NCI-H128 (cell line): ENCODE data around the gene TMEM260.
"Not testable (repeated sequence)": the region's sequence is repeated elsewhere in the genome, so short reads cannot be mapped to it uniquely, and the experiment has no call there.

Experiments used
- DNase-seq: peaks from one replicate; lab custom pipeline; 2025; ENCODE audit not compliant: unreplicated experiment; lab: John Stamatoyannopoulos, UW

Gene TMEM260

DNA sequence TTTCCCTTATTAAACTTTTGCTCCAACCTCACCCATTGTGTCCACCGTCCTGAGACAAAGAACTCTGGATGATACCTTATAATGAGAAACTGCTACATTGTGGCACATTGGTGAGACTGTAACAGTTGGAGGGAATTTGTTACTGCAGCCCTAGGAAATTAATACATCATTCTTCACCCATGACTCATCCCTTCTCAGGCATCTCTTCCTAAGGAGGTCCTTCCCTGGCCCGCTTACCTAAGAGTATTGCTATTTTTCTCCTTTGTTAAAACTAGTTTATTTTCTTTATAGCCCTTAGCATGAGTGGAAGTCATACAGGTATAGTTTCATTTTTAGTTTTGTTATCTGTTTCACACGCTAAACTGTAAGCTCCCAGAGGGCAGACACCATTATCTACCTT, 87.1 kb downstream of the TMEM260 start:
- DNase-seq = no peak

DNA sequence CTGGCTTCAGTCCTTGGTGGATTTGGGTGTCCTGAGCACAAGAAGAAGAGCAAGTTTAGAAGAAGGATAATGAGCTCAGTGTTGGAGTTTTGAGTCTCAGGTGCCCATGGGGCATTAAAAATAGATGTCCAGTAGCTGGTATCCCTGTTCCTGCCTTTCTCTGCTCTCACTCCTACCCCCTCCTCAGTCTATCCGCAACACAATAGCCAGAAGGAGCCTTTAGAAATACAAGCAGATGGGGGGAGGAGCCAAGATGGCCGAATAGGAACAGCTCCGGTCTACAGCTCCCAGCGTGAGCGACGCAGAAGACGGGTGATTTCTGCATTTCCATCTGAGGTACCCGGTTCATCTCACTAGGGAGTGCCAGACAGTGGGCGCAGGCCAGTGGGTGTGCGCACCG, 87.7 kb downstream of the TMEM260 start:
- not testable (repeated sequence) for DNase-seq

DNA sequence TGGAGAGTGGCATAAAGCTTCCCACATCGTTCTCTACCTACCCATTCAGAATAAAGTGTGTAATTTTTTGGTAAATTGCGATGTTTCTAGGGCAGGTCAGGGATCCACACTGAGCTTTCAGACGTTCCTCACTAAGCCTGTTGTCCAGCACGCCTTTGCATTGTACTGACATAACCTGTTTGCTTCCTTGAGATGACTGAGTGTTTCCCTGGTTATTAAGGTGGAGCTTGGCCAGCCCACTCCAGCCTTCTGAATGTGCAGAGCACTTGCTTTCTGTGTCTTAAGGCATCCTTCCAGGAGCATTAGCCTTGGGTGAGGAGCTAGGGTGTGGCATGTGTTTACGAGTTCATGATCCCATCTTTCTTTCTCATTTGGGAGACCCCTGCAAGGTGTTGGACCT, 96.4 kb downstream of the TMEM260 start:
- no peak for DNase-seq

DNA sequence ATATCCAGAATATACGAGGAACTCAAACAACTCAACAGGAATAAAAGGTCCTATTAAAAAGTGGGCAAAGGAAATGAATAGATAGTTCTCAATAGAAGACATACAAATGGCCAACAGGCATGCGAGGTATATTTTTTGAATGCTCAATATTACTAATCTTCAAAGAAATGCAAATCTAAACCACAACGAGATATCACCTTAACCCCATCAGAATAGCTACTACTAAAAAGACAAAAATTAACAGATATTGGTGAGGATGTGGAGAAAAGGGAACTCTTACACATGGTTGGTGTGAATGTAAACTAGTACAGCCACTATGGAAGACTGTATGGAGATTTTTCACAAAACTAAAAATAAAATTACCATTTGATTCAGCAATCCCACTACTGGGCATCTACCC, 99.2 kb downstream of the TMEM260 start:
- no peak for DNase-seq

DNA sequence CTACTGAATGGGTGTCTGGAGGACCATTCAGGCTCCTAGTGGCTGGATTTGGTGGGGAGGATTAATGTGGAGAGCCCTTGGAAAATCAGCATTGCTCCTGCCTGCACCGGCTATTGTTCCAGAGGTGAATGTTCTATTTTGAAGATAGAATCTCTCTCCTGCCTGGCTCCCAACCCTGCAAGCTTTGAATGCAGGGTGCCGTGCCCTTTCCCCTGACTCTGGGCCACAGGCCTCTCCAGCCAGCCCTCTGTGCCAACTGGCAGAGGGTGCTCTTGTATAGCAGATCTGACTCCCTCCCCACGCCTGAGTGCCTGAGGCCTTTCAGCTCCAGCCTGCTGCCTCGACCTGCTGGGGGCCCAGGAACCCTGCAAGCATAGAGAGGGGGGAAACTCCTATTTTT, 106.8 kb downstream of the TMEM260 start:
- DNase-seq = peak; percentile 25

DNA sequence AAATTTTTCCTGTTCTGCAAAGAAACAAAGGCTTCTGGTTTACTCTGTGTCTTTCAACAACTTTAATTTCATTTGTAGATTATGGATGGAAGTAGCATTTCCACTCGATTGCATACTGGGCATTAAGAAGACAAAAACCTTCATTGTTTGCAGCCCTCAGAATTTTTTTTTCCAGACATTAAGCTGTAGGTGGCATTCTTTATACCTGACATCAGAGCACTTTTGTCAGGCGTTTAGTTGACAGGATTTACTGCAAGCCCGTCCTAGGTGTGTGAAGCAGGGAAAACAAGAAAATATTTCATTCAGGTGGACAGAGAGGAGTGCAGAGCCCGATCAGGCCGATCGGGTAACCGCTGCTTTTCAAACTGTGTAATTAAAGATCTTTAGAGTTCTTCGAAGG, 107.5 kb downstream of the TMEM260 start:
- DNase-seq = no peak

DNA sequence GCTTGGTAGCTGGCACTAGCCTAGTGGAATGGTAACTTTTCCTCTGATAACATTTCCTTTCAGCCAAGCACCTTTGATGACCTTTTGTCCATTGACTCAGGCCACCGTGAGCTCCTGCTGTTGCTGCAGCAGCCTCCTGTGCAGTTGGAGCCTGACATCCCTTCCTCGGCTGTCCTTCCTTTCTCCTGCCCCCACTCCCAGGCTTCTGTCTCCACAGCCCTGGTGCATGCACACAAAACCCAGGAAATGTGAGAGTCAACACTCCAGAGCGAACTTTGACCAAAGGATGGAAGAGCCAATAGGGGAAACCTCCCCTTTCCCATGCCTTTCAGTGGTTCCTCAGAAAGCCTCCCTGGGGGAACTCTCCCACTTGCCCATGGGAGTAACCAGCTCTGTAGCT, 115.0 kb downstream of the TMEM260 start:
- DNase-seq = no peak

DNA sequence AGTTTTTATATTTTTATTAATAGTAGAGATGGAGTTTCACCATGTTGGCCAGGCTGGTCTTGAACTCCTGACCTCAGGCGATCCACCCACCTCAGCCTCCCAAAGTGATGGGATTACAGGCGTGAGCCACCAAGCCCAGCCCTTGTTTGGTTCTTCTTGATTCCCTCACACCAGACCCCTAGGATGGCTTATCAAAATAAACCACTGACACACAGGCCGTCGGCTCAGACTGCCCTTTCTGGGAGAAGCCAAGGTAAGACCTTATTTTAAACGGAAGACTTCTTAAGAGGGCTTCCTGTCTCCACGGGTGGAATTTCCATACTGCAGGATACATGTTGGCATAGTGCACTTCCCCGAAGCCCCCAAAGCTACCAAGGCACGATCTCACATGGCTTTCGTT, 115.6 kb downstream of the TMEM260 start:
- not testable (repeated sequence) for DNase-seq
